Stimulated activated memory B cell treated with anti-CD40 and anti-IgM and Interleukin-4, amounts not matched to agents 10 μg/mL and 1 μg/mL and 100 μg/mL, for 72 hours (primary cell): Measurements from ENCODE around the gene DLGAP3.

ENCODE experiments used
- ATAC-seq: fragments of 150-1000 bp; cut with Tn5 transposase; 2 replicates; pipeline ENCODE4 v1.10.0; 2021
- H3K27ac Mint-ChIP-seq: one replicate; pipeline ENCODE4 v1.8.0; 2022; ENCODE audit warnings: mild to moderate bottlenecking, mixed read lengths
- H3K27me3 Mint-ChIP-seq: one replicate; pipeline ENCODE4 v1.8.0; 2022; ENCODE audit warnings: mixed read lengths
- H3K36me3 Mint-ChIP-seq: one replicate; pipeline ENCODE4 v1.8.0; 2022; ENCODE audit warnings: mixed read lengths
- H3K4me1 Mint-ChIP-seq: one replicate; pipeline ENCODE4 v1.8.0; 2022; ENCODE audit warnings: mixed read lengths
- H3K4me3 Mint-ChIP-seq: one replicate; pipeline ENCODE4 v1.8.0; 2022; ENCODE audit warnings: mild to moderate bottlenecking, moderate library complexity, mixed read lengths
- H3K9me3 Mint-ChIP-seq: one replicate; pipeline ENCODE4 v1.8.0; 2022; ENCODE audit warnings: mixed read lengths

DLGAP3 gene

GRCh38 chr1:34869760-34870159, 59.7 kb downstream of the DLGAP3 start:
- ATAC-seq = no peak
- peaks cover 18% of the 10 kb centered on the region for H3K27me3 Mint-ChIP-seq
- no peaks in the 10 kb centered on the region for H3K9me3 Mint-ChIP-seq
- no peak overlapping the region for H3K4me3 Mint-ChIP-seq
- H3K4me1 Mint-ChIP-seq = peaks cover 22% of the 10 kb centered on the region
- no peaks in the 10 kb centered on the region for H3K36me3 Mint-ChIP-seq
- no peak overlapping the region for H3K27ac Mint-ChIP-seq

DNA sequence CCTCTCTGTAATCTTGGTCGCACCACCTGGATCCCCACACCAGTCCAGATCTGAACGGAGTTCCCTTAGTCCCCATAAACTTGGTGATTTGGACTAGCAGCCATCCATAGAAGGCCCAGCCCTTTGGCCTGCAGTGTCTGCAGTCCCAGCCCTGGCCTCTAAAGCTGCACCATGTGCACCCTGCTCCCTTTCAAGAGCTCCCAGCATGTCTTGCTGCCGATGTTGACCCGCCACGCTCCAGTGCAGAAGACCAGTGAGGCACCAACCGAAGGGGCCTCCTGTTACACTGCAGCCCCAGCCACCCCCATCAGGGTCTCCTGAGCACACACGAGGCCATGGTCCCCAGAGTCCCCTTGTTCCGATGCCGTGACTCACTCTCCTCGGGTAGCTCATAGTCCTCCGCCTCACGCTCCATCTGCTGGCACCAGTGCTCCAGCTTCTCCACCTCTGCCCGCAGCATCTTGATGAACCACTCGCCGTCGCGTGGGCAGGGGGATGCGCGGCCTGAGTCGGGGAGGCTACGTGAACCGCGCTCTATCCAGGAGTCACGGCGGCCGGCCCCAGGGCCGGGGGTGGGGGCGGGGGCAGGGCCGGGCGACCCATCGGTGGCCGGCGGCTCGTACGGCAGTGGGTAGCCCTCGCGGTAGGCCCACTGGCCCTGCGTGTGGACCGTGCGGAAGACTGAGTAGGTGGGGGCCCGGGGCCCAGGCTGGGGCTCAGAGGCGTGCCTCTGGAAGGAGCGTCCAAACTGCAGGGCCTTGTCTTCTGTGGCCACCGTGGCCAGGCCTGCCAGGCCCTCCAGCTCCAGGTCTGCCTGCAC, 61.0 kb downstream of the DLGAP3 start:
- Mint-ChIP-seq H3K4me1 (peaks cover 24% of the 10 kb centered on the region), H3K9me3 (no peaks in the 10 kb centered on the region), H3K4me3 (peak overlapping the region; percentile 52), H3K27ac (no peak overlapping the region), H3K36me3 (no peaks in the 10 kb centered on the region), H3K27me3 (peaks cover 18% of the 10 kb centered on the region)
- no peak for ATAC-seq

DNA sequence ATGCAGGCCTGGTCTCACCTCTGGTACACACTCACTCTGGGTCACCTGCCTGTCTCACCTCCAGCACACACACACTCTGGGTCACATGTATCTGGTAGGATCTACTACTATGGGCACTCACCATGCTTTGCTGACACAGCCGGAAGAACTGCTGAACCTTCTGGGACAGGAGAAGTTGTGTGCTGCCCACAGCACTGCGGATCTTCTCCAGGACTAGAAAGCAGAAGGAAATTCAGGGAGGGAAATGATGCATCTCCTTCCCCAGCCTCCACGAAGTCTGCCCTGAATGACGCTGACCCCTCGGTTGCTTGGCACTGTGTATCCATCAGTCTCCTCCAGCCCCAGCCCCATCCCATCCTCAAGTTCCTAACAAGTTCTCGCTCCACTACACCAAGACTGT, 62.0 kb downstream of the DLGAP3 start:
- no peaks in the 10 kb centered on the region for H3K9me3 Mint-ChIP-seq
- H3K27ac Mint-ChIP-seq = peak overlapping the region; percentile 90
- peaks cover 9% of the 10 kb centered on the region for H3K27me3 Mint-ChIP-seq
- H3K4me1 Mint-ChIP-seq = peaks cover 24% of the 10 kb centered on the region
- no peak for ATAC-seq
- peak overlapping the region; percentile 52 for H3K4me3 Mint-ChIP-seq
- H3K36me3 Mint-ChIP-seq = no peaks in the 10 kb centered on the region

- Mint-ChIP-seq H3K4me1 (peaks cover 24% of the 10 kb centered on the region), H3K27ac (peak overlapping the region; percentile 90), H3K4me3 (peak overlapping the region; percentile 85), H3K9me3 (no peaks in the 10 kb centered on the region), H3K27me3 (peaks cover 2% of the 10 kb centered on the region), H3K36me3 (no peaks in the 10 kb centered on the region)
- ATAC-seq = peak; percentile 18
These were observed 62.7 kb downstream of the DLGAP3 start for GRCh38 chr1:34866762-34867109.

GRCh38 chr1:34865981-34866761, 63.3 kb downstream of the DLGAP3 start:
- Mint-ChIP-seq H3K36me3 (no peaks in the 10 kb centered on the region), H3K27me3 (no peaks in the 10 kb centered on the region), H3K4me1 (peaks cover 24% of the 10 kb centered on the region), H3K4me3 (peak overlapping the region; percentile 85), H3K27ac (peak overlapping the region; percentile 90), H3K9me3 (no peaks in the 10 kb centered on the region)
- peak; percentile 81 for ATAC-seq

GRCh38 chr1:34865573-34865972, 63.9 kb downstream of the DLGAP3 start:
- H3K4me1 Mint-ChIP-seq = peaks cover 24% of the 10 kb centered on the region
- H3K27ac Mint-ChIP-seq = peak overlapping the region; percentile 90
- no peaks in the 10 kb centered on the region for H3K9me3 Mint-ChIP-seq
- H3K4me3 Mint-ChIP-seq = peak overlapping the region; percentile 85
- peak; percentile 44 for ATAC-seq
- no peaks in the 10 kb centered on the region for H3K36me3 Mint-ChIP-seq
- no peaks in the 10 kb centered on the region for H3K27me3 Mint-ChIP-seq

DNA sequence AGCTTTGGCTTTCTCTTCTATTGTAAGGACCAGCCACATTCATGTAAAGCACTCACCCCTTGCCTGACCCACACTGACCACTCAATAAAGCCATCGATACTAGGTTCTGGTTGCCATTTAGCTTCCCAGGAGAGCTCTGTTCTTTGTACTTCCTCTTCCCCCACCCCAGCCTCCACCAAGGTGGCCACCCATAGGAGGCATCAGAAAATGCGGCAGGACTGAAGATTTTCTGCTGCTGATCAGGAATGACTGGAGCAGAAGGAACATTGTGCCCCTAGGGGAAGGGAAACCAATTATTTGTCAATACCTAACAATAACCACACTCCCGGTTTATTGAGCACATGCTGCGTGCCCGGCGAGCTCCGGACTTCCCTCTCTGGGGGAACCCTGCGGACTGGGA, 64.7 kb downstream of the DLGAP3 start:
- Mint-ChIP-seq H3K27ac (peak overlapping the region; percentile 90), H3K27me3 (no peaks in the 10 kb centered on the region), H3K36me3 (no peaks in the 10 kb centered on the region), H3K4me3 (peak overlapping the region; percentile 67), H3K4me1 (peaks cover 31% of the 10 kb centered on the region), H3K9me3 (no peaks in the 10 kb centered on the region)
- ATAC-seq = no peak

DNA sequence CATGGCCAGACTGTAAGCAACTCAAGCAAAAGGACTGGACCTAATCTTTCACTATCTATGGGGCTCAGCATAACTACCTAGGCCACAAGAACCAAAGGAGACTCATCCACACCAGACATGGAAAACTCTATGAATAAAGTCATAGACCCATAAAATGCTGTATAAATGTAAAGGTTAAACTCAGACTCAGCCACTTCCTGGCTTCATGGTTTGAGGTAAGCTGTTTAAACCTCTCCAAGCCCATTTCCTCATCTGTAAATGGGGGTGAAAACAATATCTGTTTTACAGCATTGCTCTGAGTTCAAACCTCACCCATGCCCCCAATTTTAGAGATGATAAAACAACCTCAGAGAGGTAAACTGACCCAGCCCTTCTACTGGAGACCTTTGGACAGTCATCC, 65.9 kb downstream of the DLGAP3 start:
- Mint-ChIP-seq H3K27ac (no peak overlapping the region), H3K4me1 (peaks cover 40% of the 10 kb centered on the region), H3K9me3 (no peaks in the 10 kb centered on the region), H3K27me3 (no peaks in the 10 kb centered on the region), H3K36me3 (no peaks in the 10 kb centered on the region), H3K4me3 (no peak overlapping the region)
- no peak for ATAC-seq

DNA sequence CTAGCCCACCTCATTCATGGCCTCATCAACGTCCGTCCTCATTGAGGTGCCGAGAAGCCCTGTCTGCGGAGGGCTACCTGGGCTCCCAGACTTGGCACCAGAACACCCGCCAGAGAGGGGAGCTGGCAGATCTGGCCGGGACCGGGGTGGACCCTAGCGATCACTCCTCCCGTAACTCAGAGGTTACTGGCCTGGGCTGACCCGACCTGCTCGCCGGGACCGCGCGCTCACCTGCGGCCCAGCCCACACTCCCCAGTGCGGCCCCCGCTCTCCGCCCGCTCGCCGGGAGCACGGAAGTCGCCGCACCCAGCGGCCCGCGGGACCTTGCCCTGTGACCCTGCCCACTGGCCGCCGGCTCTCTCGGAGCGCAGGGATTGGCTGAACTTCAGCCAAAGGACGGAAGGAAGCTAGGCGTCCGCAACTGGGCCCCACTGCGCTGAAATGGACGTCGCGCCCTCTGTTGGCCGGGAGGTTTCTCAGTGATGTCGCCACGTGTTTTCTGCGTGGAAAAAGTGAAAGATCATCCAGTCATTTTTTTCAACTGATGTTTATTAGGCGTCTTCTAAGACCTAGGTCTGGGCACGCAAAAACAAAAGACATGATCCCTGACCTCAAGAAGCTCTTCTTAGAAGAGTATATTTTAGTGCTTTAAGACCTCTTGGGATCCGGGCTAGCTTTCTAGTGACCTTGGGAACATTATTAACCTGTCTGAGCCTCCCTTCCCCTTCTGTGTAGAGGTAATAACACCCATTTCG, 69.8 kb downstream of the DLGAP3 start, which contains the start of gene SMIM12:
Gene SMIM12, minus strand, starts transcription at position 304 of the 755 bp plus-strand sequence. CDS start 3,772 bp downstream, outside the sequence.
- H3K4me3 Mint-ChIP-seq = peak within 1 kb of the TSS; percentile 97
- H3K4me1 Mint-ChIP-seq = peaks cover 30% of the 10 kb centered on the region
- no peaks in the 10 kb centered on the region for H3K27me3 Mint-ChIP-seq
- ATAC-seq = peak; percentile 99
- H3K36me3 Mint-ChIP-seq = peaks cover 10% of the 10 kb centered on the region
- peak within 1 kb of the TSS; percentile 90 for H3K27ac Mint-ChIP-seq
- no peaks in the 10 kb centered on the region for H3K9me3 Mint-ChIP-seq

DNA sequence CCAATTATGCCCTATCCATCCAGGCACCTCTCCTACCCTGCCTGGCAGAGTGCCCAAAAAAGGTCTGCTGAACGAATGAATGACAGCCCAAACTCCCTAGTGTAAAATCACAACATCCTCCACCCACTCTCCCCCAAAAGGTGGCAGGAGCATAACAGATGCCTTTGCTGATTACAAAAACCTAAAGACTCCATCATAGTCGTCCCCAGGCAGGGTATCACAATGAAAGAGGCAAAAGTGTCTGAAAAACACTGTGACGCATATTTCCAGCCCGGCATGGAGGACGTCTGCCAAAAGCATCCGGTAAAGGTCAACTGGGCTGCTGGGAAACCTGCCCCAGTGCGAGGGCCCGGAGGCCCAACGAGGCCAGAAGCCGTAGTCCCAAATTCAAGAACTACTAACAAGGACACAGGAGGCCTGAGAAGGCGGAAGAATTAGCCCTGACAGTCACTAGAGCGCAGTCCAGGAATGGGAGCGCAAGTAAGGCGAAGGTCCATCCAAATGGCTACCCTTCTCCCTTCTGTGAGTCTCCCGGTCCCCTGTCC, 70.5 kb downstream of the DLGAP3 start:
- peak; percentile 6 for ATAC-seq
- H3K27ac Mint-ChIP-seq = peak overlapping the region; percentile 90
- peaks cover 16% of the 10 kb centered on the region for H3K36me3 Mint-ChIP-seq
- H3K9me3 Mint-ChIP-seq = no peaks in the 10 kb centered on the region
- peak overlapping the region; percentile 97 for H3K4me3 Mint-ChIP-seq
- peaks cover 30% of the 10 kb centered on the region for H3K4me1 Mint-ChIP-seq
- no peaks in the 10 kb centered on the region for H3K27me3 Mint-ChIP-seq

- Mint-ChIP-seq H3K36me3 (peaks cover 36% of the 10 kb centered on the region), H3K27ac (no peak overlapping the region), H3K27me3 (no peaks in the 10 kb centered on the region), H3K9me3 (no peaks in the 10 kb centered on the region), H3K4me1 (peaks cover 42% of the 10 kb centered on the region), H3K4me3 (no peak overlapping the region)
- ATAC-seq = no peak
These were observed 72.8 kb downstream of the DLGAP3 start for GRCh38 chr1:34856697-34857096.

- ATAC-seq = peak; percentile 94
- Mint-ChIP-seq H3K4me3 (no peak overlapping the region), H3K36me3 (peaks cover 73% of the 10 kb centered on the region), H3K9me3 (no peaks in the 10 kb centered on the region), H3K27ac (peak overlapping the region; percentile 55), H3K27me3 (no peaks in the 10 kb centered on the region), H3K4me1 (peaks cover 36% of the 10 kb centered on the region)
These were observed 76.7 kb downstream of the DLGAP3 start for GRCh38 chr1:34852677-34853217.

GRCh38 chr1:34851431-34852105, 77.9 kb downstream of the DLGAP3 start:
- Mint-ChIP-seq H3K4me3 (no peak overlapping the region), H3K36me3 (peaks cover 81% of the 10 kb centered on the region)

DNA sequence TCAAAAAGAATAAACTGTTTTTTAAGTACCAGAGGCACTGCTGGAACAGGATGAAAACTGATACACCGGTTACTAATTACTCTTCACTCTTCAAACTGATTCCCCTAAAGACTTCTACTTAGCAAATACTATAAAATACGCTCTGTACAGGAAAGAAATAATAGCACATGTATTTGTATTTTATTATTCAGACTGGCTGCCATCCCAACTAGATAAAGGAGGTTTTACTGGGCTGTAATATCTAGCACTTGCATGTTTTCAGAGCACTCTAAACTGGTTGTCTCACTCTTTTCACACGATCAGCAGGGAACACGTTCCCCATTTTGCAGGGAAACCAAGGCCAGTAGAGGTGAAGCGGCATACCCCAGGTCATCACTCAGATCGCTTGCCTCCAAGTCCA, 79.1 kb downstream of the DLGAP3 start:
- no peak overlapping the region for H3K4me3 Mint-ChIP-seq
- peaks cover 75% of the 10 kb centered on the region for H3K36me3 Mint-ChIP-seq
- ATAC-seq = no peak
- H3K9me3 Mint-ChIP-seq = no peaks in the 10 kb centered on the region
- no peaks in the 10 kb centered on the region for H3K27me3 Mint-ChIP-seq
- peaks cover 31% of the 10 kb centered on the region for H3K4me1 Mint-ChIP-seq
- H3K27ac Mint-ChIP-seq = no peak overlapping the region

More at GRCh38 chr1:34851431-34852105, 77.9 kb downstream of the DLGAP3 start:
- Mint-ChIP-seq H3K27me3 (no peaks in the 10 kb centered on the region), H3K9me3 (no peaks in the 10 kb centered on the region), H3K27ac (no peak overlapping the region), H3K4me1 (peaks cover 31% of the 10 kb centered on the region)
- no peak for ATAC-seq
